Ovary (tissue), 3 donors: ENCODE data around the gene SLC29A3.

Experiments
- EP300 ChIP-seq: sonication (generic); formaldehyde crosslinking; IDR thresholded peaks from one replicate; pipeline ENCODE4 v1.6.1; 2017; ENCODE audit warnings: antibody characterized with exemption
- POLR2A ChIP-seq: fragments of 450-650 bp; IDR thresholded peaks from one replicate; pipeline ENCODE4 v1.6.1; 2017; ENCODE audit warnings: antibody characterized with exemption, mild to moderate bottlenecking, moderate library complexity
- TF ChIP-seq, protein P1 (sequence below), 3 donors: fragments of 450-650 bp in 2 of 3; fragments of 200-600 bp in 1 of 3; IDR thresholded peaks; one replicate each; pipeline versions ENCODE4 v1.5.1 to v1.8.0; 2016 to 2022; ENCODE audit warnings: antibody characterized with exemption in 3 of 3, mild to moderate bottlenecking in 1 of 3
- donor health status: DM: no; HTN: no; CAD: no.

DNA sequence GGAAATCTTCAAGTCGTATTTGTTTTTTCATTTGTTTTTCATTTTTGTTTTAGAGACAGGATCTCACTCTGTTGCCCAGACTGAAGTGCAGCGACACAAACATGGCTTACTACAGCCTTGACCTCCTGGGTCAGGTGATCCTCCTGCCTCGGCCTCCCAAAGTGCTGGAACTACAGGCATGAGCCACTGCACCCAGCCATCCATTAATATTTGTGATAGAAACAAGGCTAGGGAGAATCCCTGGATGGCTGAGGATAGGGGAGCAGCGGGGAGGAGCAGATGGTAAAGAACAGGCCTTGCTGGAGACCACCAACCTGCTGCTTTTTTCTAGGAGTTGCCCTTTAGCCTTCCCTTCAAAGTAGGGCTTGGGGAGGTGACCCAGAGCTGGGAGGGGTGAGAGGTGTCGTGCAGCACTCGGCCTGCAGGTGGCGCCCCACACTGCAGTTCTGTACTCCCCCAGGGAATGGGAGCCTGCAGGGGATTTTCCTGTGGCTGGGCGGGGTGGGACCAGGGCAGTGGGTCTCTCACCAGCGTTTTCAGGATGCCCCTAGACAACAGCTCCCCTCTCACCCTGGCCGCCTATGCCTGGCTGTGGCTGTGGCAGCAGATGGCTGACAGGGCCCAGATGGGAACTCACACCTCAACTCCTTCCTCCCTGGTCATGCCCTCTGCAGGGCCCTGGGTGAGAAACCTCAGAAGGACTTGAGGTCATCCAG lies 65.1 kb downstream of the SLC29A3 start:
- TF ChIP-seq, protein P1, sequence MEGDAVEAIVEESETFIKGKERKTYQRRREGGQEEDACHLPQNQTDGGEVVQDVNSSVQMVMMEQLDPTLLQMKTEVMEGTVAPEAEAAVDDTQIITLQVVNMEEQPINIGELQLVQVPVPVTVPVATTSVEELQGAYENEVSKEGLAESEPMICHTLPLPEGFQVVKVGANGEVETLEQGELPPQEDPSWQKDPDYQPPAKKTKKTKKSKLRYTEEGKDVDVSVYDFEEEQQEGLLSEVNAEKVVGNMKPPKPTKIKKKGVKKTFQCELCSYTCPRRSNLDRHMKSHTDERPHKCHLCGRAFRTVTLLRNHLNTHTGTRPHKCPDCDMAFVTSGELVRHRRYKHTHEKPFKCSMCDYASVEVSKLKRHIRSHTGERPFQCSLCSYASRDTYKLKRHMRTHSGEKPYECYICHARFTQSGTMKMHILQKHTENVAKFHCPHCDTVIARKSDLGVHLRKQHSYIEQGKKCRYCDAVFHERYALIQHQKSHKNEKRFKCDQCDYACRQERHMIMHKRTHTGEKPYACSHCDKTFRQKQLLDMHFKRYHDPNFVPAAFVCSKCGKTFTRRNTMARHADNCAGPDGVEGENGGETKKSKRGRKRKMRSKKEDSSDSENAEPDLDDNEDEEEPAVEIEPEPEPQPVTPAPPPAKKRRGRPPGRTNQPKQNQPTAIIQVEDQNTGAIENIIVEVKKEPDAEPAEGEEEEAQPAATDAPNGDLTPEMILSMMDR (IDR thresholded peaks at IDR 0.05) = peak; percentile 62 to 90 (median 83)
- TF ChIP-seq POLR2A (no peak), EP300 (no peak)
